HL-60 (cell line): ENCODE measurements around the gene DENND1C.

Experiments used
- DNase-seq, 2 experiments: peaks; one replicate each; pipeline ENCODE4 v3.0.0-alpha.2; 2010 to 2020; ENCODE audit warnings: low read depth in 1 of 2, low spot score in 1 of 2
- H3K27ac ChIP-seq: fragments of 250-450 bp; sonication (Bioruptor Pico); replicated peaks from 2 replicates; pipeline ENCODE4 v1.5.1; 2020; ENCODE audit warnings: mild to moderate bottlenecking, moderate library complexity
- H3K27me3 ChIP-seq: fragments of 250-450 bp; sonication (Bioruptor Pico); 2 replicates; pipeline ENCODE4 v1.5.1; 2021; ENCODE audit warnings: mild to moderate bottlenecking, moderate library complexity; ENCODE audit not compliant: insufficient read depth, poor library complexity, severe bottlenecking
- H3K4me3 ChIP-seq: replicated peaks from 2 replicates; pipeline ENCODE4 v1.5.1; 2011; ENCODE audit warnings: mild to moderate bottlenecking, control low read depth, low read length; ENCODE audit not compliant: insufficient read depth
- CTCF ChIP-seq: IDR thresholded peaks from one replicate; pipeline ENCODE4 v1.5.1; 2011; ENCODE audit warnings: low read length, control low read depth, inconsistent platforms; ENCODE audit not compliant: insufficient read depth
- GABPA ChIP-seq: IDR thresholded peaks from 2 replicates; pipeline ENCODE4 v1.6.1; 2012; ENCODE audit warnings: low read depth
- POLR2AphosphoS5 ChIP-seq: IDR thresholded peaks from 2 replicates; pipeline ENCODE4 v1.6.1; 2012; ENCODE audit warnings: low read depth
- REST ChIP-seq: IDR thresholded peaks from 2 replicates; pipeline ENCODE4 v1.6.1; 2012; ENCODE audit warnings: low read depth; ENCODE audit not compliant: insufficient replicate concordance
- SPI1 ChIP-seq: IDR thresholded peaks from 2 replicates; pipeline ENCODE4 v1.6.1; 2012; ENCODE audit warnings: low read depth, mild to moderate bottlenecking, borderline replicate concordance
- long read RNA-seq: library from polyadenylated mRNA; unstranded; transcript quantifications from one replicate; pipeline ENCODE4 v2.0.0, GENCODE V29; 2020

The DENND1C gene
- long read RNA-seq, transcript DENND1C-201 (23 exons, 2,816 nt), result major isoform, 195 of 285 reads
- long read RNA-seq, transcript DENND1C-202 (21 exons, 2,395 nt), result minor isoform, 11 of 285 reads
- long read RNA-seq, partial matches to known transcripts, result 10 of 285 reads
- long read RNA-seq, other reads (novel, unspliced or antisense), result 69 of 285 reads

GRCh38 chr19:6481541-6482342 is at the start of gene DENND1C:
TSS of gene DENND1C (minus strand) at chr19:6481787. CDS start at chr19:6481695, 92 bp downstream.
- Histone ChIP-seq H3K27me3 (no peaks in the 10 kb centered on the region), H3K27ac (peak within 1 kb of the TSS; percentile 90), H3K4me3 (peak within 1 kb of the TSS; percentile 65)
- DNase-seq, result peak in 1 of 2 experiments; percentile 77
- TF ChIP-seq CTCF, result peak; percentile 11
- TF ChIP-seq SPI1, result peak; percentile 83
- peak; percentile 26 for TF ChIP-seq REST
- TF ChIP-seq POLR2AphosphoS5, result no peak

- H3K4me3 ChIP-seq, result peak within 1 kb of the TSS; percentile 52
- peak within 1 kb of the TSS; percentile 62 for H3K27ac ChIP-seq
- TF ChIP-seq SPI1 (no peak), POLR2AphosphoS5 (peak; percentile 45; the same call in 1 of the 2 replicates)
- peak; percentile 74 to 82 for DNase-seq
- H3K27me3 ChIP-seq, result no peaks in the 10 kb centered on the region
Observed at GRCh38 chr19:6530386-6531162, 49.0 kb upstream of the DENND1C start, which contains the start of gene TNFSF9. TSS of gene TNFSF9 (plus strand) at chr19:6531026. CDS start at chr19:6531037, 11 bp downstream.

GRCh38 chr19:6529937-6530385 is 48.4 kb upstream of the DENND1C start:
- TF ChIP-seq CTCF, result no peak
- TF ChIP-seq GABPA, result no peak
- no peak for TF ChIP-seq SPI1
- TF ChIP-seq POLR2AphosphoS5, result no peak
- TF ChIP-seq REST, result no peak
- no peak overlapping the region for H3K4me3 ChIP-seq
- no peak for DNase-seq
- no peaks in the 10 kb centered on the region for H3K27me3 ChIP-seq
- H3K27ac ChIP-seq, result no peak overlapping the region

- DNase-seq, result no peak
- no peak overlapping the region for H3K4me3 ChIP-seq
- no peak overlapping the region for H3K27ac ChIP-seq
- TF ChIP-seq POLR2AphosphoS5 (no peak), SPI1 (no peak), REST (no peak), CTCF (no peak), GABPA (no peak)
- H3K27me3 ChIP-seq, result no peaks in the 10 kb centered on the region
Observed at GRCh38 chr19:6529351-6529750, 47.8 kb upstream of the DENND1C start.
